ENCODE measurements around the gene NAA60. TPM values are rescaled to one million over a fixed set of nuclear protein-coding genes. Genes with fewer than 3 reads are reported as not detected.
"Not testable (repeated sequence)": the region's sequence is repeated elsewhere in the genome, so short reads cannot be mapped to it uniquely, and the experiment has no call there.

NAA60 gene
- polyA plus RNA-seq, 3 donors from 2014 or later, result 19.1 to 64.9 (median 26.2) TPM

GRCh38 chr16:3469736-3470135 is 26.3 kb downstream of the NAA60 start:
- no peak for DNase-seq
- H3K4me1 Mint-ChIP-seq, result peaks cover 59 to 62% of the 10 kb centered on the region in 2 donors

DNA sequence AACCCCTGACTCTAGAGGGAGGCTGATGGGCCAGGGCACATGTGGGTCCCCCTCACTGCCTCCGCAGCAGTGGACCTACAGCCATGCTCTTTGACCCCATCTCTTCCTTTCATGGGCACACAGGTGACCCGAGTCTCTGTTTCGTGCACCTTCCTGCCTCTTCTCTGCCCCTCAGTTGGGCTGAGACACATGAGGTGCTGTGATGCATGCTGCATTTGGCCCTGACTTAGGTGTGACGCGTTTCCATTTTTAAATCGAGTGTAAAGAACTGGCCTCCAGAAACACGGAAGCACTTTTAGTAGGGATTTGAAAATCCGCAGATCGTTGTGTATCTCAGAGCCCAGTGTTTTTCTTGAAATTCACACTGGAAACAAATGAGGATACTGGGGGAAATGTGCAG is 27.2 kb downstream of the NAA60 start:
- Mint-ChIP-seq H3K4me1 (peaks cover 56 to 60% of the 10 kb centered on the region in 2 donors), H3K4me3 (no peak overlapping the region), H3K9me3 (no peaks in the 10 kb centered on the region), H3K36me3 (no peaks in the 10 kb centered on the region), H3K27me3 (ENCODE audit: low read depth in 3 of 3) (peaks cover 0 to 1% (median 0%) of the 10 kb centered on the region in 3 donors), H3K27ac (peak overlapping the region in 2 of 6 donors; percentile 23 to 45)
- no peak for DNase-seq

More at GRCh38 chr16:3469736-3470135, 26.3 kb downstream of the NAA60 start:
- Mint-ChIP-seq H3K36me3 (no peaks in the 10 kb centered on the region), H3K27ac (peak overlapping the region in 1 of 6 donors; percentile 60), H3K9me3 (no peaks in the 10 kb centered on the region), H3K4me3 (no peak overlapping the region), H3K27me3 (ENCODE audit: low read depth in 3 of 3) (peaks cover 0 to 1% (median 0%) of the 10 kb centered on the region in 3 donors)

DNA sequence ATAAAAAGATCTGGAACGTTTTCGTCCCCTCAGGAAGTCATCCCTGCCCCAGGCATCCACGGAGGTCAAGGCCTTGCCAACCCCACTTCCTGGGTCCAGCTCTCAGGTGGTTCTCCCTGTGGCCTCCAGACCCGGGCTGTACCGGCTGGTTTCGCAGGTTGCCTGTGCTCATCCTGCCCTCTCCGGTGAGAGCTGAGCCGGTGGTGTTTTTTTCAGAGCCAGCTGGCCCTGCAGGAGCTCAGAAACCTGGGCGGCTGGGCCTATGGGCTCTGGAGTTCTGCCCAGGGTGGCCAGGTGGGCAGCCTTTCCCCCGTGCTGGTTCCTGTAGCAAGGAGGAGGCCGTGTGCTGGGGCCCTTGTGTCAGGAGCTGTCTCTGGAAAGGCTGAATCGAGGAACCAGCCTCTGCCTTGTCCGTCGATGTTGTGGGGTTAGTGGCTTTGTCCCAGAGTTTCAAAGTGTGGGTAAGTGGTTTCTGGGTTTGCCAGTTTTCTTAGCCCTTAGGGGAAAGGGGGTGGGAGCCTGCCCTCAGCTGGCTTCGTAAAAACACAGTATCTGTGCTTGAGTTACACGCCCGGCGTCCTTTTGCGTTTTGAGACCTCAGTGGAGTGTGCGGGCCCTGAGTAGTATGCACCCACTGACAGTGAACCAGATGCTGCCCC is 28.2 kb downstream of the NAA60 start:
- Mint-ChIP-seq H3K36me3 (no peaks in the 10 kb centered on the region), H3K4me3 (no peak overlapping the region), H3K4me1 (peaks cover 48 to 57% of the 10 kb centered on the region in 2 donors), H3K27me3 (ENCODE audit: low read depth in 3 of 3) (peaks cover 0 to 1% (median 0%) of the 10 kb centered on the region in 3 donors), H3K27ac (peak overlapping the region in 1 of 6 donors; percentile 29), H3K9me3 (no peaks in the 10 kb centered on the region)
- no peak for DNase-seq

DNA sequence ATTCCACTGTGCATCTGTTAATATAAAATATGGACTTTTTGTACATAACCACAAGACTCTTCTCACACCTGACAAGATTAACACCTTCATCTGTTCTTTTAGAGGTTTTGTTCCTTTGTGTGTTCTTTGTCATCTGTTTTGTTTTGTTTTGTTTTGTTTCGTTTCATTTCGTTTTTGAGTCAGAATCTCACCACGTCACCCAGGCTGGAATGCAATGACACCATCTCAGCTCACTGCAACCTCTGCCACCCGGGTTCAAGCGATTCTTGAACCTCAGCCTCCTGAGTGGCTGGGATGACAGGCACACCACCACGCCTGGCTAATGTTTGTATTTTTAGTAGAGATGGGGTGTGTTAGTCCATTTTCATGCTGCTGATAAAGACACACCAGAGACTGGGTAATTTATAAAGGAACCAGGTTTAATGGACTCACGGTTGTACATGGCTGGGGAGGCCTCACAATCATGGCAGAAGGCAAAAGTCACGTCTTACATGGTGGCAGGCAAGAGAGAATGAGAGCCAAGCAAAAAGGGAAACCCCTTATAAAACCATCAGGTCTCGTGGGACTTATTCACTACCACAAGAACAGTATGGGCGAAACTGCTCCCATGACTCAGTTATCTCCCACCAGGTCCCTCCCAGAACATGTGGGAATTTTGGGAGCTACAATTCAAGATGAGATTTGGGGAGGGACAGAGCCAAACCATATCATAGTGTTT is 29.6 kb downstream of the NAA60 start:
- Mint-ChIP-seq H3K4me3 (no peak overlapping the region), H3K27ac (peak overlapping the region in 5 of 6 donors; percentile 15 to 75 (median 26)), H3K36me3 (no peaks in the 10 kb centered on the region), H3K4me1 (peaks cover 35 to 49% of the 10 kb centered on the region in 2 donors), H3K9me3 (no peaks in the 10 kb centered on the region), H3K27me3 (ENCODE audit: low read depth in 3 of 3) (peaks cover 0 to 1% (median 0%) of the 10 kb centered on the region in 3 donors)
- no peak for DNase-seq

- H3K4me1 Mint-ChIP-seq, result peaks cover 30 to 44% of the 10 kb centered on the region in 2 donors
- H3K27ac Mint-ChIP-seq; H3K9me3 Mint-ChIP-seq; DNase-seq; H3K4me3 Mint-ChIP-seq; H3K27me3 Mint-ChIP-seq (ENCODE audit: low read depth in 3 of 3); H3K36me3 Mint-ChIP-seq: not testable (repeated sequence)
Measured at GRCh38 chr16:3473596-3473943, 30.1 kb downstream of the NAA60 start.

DNA sequence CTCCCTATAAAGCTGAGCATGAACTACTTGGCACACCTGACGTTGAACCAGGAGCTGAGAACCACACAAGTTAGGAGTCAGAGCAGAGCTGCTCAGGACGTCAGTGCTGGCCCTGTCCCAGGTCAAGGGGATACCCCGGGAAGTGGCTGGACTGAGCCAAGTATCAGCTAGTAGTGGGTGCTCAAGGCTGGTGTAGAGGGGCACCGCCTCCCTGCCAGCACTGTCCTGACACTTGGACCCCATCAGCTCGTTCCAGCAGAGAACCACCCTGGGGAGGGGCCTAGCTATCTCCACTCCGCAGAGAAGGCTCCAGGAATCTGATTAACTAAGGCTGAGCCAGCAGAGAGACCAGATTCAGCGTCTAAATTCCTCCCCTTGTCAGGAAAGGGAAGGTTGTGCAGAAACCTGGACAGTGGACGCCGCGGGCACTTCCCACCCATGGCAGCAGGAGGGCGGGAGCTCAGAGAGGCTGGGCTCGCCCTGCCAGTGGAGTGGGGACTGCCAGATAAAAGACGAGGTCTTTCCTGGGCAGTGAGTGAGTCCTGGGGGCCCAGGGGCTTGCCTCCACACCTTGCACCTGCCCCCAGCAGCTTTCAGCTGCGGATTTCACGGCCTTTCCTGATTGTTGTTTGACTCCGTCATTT is 30.8 kb downstream of the NAA60 start:
- peaks cover 0 to 1% (median 0%) of the 10 kb centered on the region in 3 donors for H3K27me3 Mint-ChIP-seq (ENCODE audit: low read depth in 3 of 3)
- no peak overlapping the region for H3K4me3 Mint-ChIP-seq
- peak overlapping the region in 2 of 6 donors; percentile 48 to 55 for H3K27ac Mint-ChIP-seq

GRCh38 chr16:3474870-3475269 is 31.4 kb downstream of the NAA60 start:
- H3K27me3 Mint-ChIP-seq (ENCODE audit: low read depth in 3 of 3); DNase-seq; H3K9me3 Mint-ChIP-seq; H3K4me3 Mint-ChIP-seq; H3K36me3 Mint-ChIP-seq: not testable (repeated sequence)
- Mint-ChIP-seq H3K27ac (peak overlapping the region in 1 of 6 donors; percentile 48), H3K4me1 (peaks cover 21 to 35% of the 10 kb centered on the region in 2 donors)

More for the DNA sequence above, 30.8 kb downstream of the NAA60 start:
- H3K9me3 Mint-ChIP-seq, result no peaks in the 10 kb centered on the region
- DNase-seq, result no peak
- peaks cover 27 to 41% of the 10 kb centered on the region in 2 donors for H3K4me1 Mint-ChIP-seq
- no peaks in the 10 kb centered on the region for H3K36me3 Mint-ChIP-seq

GRCh38 chr16:3475604-3476375 is 32.3 kb downstream of the NAA60 start:
- Mint-ChIP-seq H3K36me3 (no peaks in the 10 kb centered on the region), H3K4me1 (peaks cover 18 to 31% of the 10 kb centered on the region in 2 donors), H3K9me3 (no peaks in the 10 kb centered on the region), H3K27me3 (ENCODE audit: low read depth in 3 of 3) (peaks cover 0 to 1% (median 0%) of the 10 kb centered on the region in 3 donors), H3K27ac (peak overlapping the region in 1 of 6 donors; percentile 45), H3K4me3 (no peak overlapping the region)
- DNase-seq, result no peak

- peaks cover 14 to 27% of the 10 kb centered on the region in 2 donors for H3K4me1 Mint-ChIP-seq
- no peak overlapping the region for H3K4me3 Mint-ChIP-seq
- H3K27me3 Mint-ChIP-seq (ENCODE audit: low read depth in 3 of 3), result peaks cover 0 to 1% (median 0%) of the 10 kb centered on the region in 3 donors
- H3K27ac Mint-ChIP-seq, result no peak overlapping the region
- no peaks in the 10 kb centered on the region for H3K36me3 Mint-ChIP-seq
- H3K9me3 Mint-ChIP-seq, result no peaks in the 10 kb centered on the region
- DNase-seq, result no peak
Measured at GRCh38 chr16:3476409-3476808, 32.9 kb downstream of the NAA60 start.

GRCh38 chr16:3478242-3478925 is 34.9 kb downstream of the NAA60 start:
- H3K4me3 Mint-ChIP-seq, result no peak overlapping the region
- no peak overlapping the region for H3K27ac Mint-ChIP-seq
- peaks cover 0 to 2% (median 1%) of the 10 kb centered on the region in 3 donors for H3K27me3 Mint-ChIP-seq (ENCODE audit: low read depth in 3 of 3)
- peaks cover 8 to 13% (median 8%) of the 10 kb centered on the region in 3 donors for H3K36me3 Mint-ChIP-seq
- peaks cover 7 to 21% of the 10 kb centered on the region in 2 donors for H3K4me1 Mint-ChIP-seq
- DNase-seq, result no peak
- H3K9me3 Mint-ChIP-seq, result no peaks in the 10 kb centered on the region

- peaks cover 0 to 2% (median 0%) of the 10 kb centered on the region in 3 donors for H3K27me3 Mint-ChIP-seq (ENCODE audit: low read depth in 3 of 3)
- no peak for DNase-seq
- no peak overlapping the region for H3K4me3 Mint-ChIP-seq
- no peak overlapping the region for H3K27ac Mint-ChIP-seq
- peaks cover 12 to 20% (median 15%) of the 10 kb centered on the region in 3 donors for H3K36me3 Mint-ChIP-seq
- H3K4me1 Mint-ChIP-seq, result peaks cover 7 to 22% of the 10 kb centered on the region in 2 donors
- no peaks in the 10 kb centered on the region for H3K9me3 Mint-ChIP-seq
Measured at GRCh38 chr16:3479654-3480216, 36.3 kb downstream of the NAA60 start.

DNA sequence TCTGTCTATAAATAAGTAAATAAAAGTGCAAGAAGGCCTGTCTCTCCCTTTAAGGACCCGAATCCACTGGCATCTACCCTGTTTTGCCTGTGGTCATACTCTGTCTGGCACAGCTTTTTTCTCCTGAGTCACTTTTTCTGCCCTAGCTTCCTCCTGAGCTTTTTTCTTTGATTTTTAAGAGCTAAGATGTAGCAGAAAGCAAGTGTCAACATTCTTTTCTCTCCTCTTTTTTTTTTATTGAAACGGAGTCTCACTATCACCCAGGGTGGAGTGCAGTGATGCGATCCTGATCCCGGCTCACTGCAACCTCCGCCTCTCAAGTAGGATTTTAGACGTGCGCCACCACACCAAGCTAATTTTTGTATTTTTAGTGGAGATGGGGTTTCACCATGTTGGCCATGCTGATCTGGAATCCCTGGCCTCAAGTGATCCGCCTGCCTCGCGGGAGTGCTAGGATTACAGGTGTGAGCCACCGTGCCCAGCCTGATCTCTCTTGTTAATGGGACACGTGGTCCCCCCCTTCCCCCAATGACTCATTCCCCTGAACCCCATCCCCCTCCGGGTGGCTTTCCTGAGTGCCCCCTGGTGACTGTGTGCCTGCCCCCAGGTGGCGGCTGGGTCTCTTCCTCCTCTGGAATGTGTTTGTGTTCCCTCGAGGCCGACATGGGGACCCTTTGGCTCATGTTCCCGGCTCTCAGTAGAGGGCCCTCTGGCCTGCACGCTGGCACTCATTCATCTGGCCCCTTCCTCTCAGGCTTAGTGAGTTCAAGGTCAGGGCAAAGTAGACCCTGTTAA is 37.6 kb downstream of the NAA60 start:
- Mint-ChIP-seq H3K4me3 (no peak overlapping the region), H3K4me1 (peaks cover 3 to 17% of the 10 kb centered on the region in 2 donors), H3K27ac (peak overlapping the region in 1 of 6 donors; percentile 22), H3K36me3 (peaks cover 12 to 20% (median 15%) of the 10 kb centered on the region in 3 donors), H3K27me3 (ENCODE audit: low read depth in 3 of 3) (peaks cover 0 to 2% (median 0%) of the 10 kb centered on the region in 3 donors), H3K9me3 (no peaks in the 10 kb centered on the region)
- no peak for DNase-seq
